Measurements from ENCODE around the gene DENND10. TPM values are rescaled to one million over a fixed set of nuclear protein-coding genes. Genes with fewer than 3 reads are reported as not detected.

DENND10 gene
- total RNA-seq, 1 donor from 2014 or later: 112 TPM

- peak overlapping the region; percentile 44 for H3K27ac Mint-ChIP-seq
- H4K20me1 ChIP-seq (ENCODE audit: low read depth): peaks cover 8% of the 10 kb centered on the region
- DNase-seq (ENCODE audit: low spot score): no peak
- H2AFZ ChIP-seq (replicated peaks): no peak overlapping the region
- no peaks in the 10 kb centered on the region for H3K27me3 ChIP-seq
- H3K27me3 Mint-ChIP-seq (ENCODE audit: insufficient read depth, low read depth): peaks cover 2% of the 10 kb centered on the region
- peak overlapping the region; percentile 91 for H3K4me3 Mint-ChIP-seq
- H3K9me3 Mint-ChIP-seq: no peaks in the 10 kb centered on the region
- peaks cover 7% of the 10 kb centered on the region for H3K36me3 ChIP-seq
- no peak overlapping the region for H3K4me2 ChIP-seq
- peak overlapping the region; percentile 73 for H3K27ac ChIP-seq
- peaks cover 19% of the 10 kb centered on the region for H3K4me1 Mint-ChIP-seq
- H3K4me3 ChIP-seq: peak overlapping the region; percentile 72
- no peak overlapping the region for H3K9ac ChIP-seq
- TF ChIP-seq CTCF (IDR thresholded peaks at IDR 0.05): no peak
- TF ChIP-seq EZH2 (IDR thresholded peaks at IDR 0.05): no peak
- no peak for TF ChIP-seq EZH2phosphoT487 (IDR thresholded peaks at IDR 0.05)
- H3K9me3 ChIP-seq (ENCODE audit: low read depth): no peaks in the 10 kb centered on the region
- H3K4me1 ChIP-seq: peaks cover 19% of the 10 kb centered on the region
- no peaks in the 10 kb centered on the region for H3K79me2 ChIP-seq (ENCODE audit: low read depth)
- H3K36me3 Mint-ChIP-seq: peaks cover 18% of the 10 kb centered on the region
- peaks cover 45% of the 10 kb centered on the region for H3F3A ChIP-seq (ENCODE audit: low read depth)
These were observed 63.1 kb downstream of the DENND10 start for GRCh38 chr10:119167041-119167440.

- H3K79me2 ChIP-seq (ENCODE audit: low read depth): peaks cover 54% of the 10 kb centered on the region
- no peak overlapping the region for H3K4me3 ChIP-seq
- no peak overlapping the region for H3K27ac ChIP-seq
- H3K4me3 Mint-ChIP-seq: no peak overlapping the region
- H2AFZ ChIP-seq (replicated peaks): no peak overlapping the region
- peaks cover 20% of the 10 kb centered on the region for H4K20me1 ChIP-seq (ENCODE audit: low read depth)
- peaks cover 16% of the 10 kb centered on the region for H3F3A ChIP-seq (ENCODE audit: low read depth)
- TF ChIP-seq EZH2 (IDR thresholded peaks at IDR 0.05) (no peak), EZH2phosphoT487 (IDR thresholded peaks at IDR 0.05) (no peak), CTCF (IDR thresholded peaks at IDR 0.05) (no peak)
- no peak for DNase-seq (ENCODE audit: low spot score)
- H3K9me3 Mint-ChIP-seq: no peaks in the 10 kb centered on the region
- H3K27ac Mint-ChIP-seq: no peak overlapping the region
- H3K4me1 Mint-ChIP-seq: peaks cover 25% of the 10 kb centered on the region
- H3K4me2 ChIP-seq: no peak overlapping the region
- H3K4me1 ChIP-seq: peaks cover 12% of the 10 kb centered on the region
- H3K27me3 ChIP-seq: no peaks in the 10 kb centered on the region
- H3K27me3 Mint-ChIP-seq (ENCODE audit: insufficient read depth, low read depth): peaks cover 2% of the 10 kb centered on the region
- no peaks in the 10 kb centered on the region for H3K9me3 ChIP-seq (ENCODE audit: low read depth)
- peaks cover 27% of the 10 kb centered on the region for H3K36me3 Mint-ChIP-seq
- peaks cover 3% of the 10 kb centered on the region for H3K36me3 ChIP-seq
- H3K9ac ChIP-seq: no peak overlapping the region
These were observed 70.2 kb downstream of the DENND10 start for GRCh38 chr10:119174109-119174508.

- TF ChIP-seq CTCF (IDR thresholded peaks at IDR 0.05) (no peak), EZH2 (IDR thresholded peaks at IDR 0.05) (no peak), EZH2phosphoT487 (IDR thresholded peaks at IDR 0.05) (no peak)
These were observed 72.3 kb downstream of the DENND10 start for GRCh38 chr10:119176166-119176565.

More at GRCh38 chr10:119176166-119176565, 72.3 kb downstream of the DENND10 start:
- Histone ChIP-seq H3K36me3 (peaks cover 3% of the 10 kb centered on the region), H3K4me1 (peaks cover 12% of the 10 kb centered on the region), H3K79me2 (ENCODE audit: low read depth) (peaks cover 54% of the 10 kb centered on the region), H4K20me1 (ENCODE audit: low read depth) (peaks cover 20% of the 10 kb centered on the region), H3F3A (ENCODE audit: low read depth) (peaks cover 5% of the 10 kb centered on the region), H3K9me3 (ENCODE audit: low read depth) (no peaks in the 10 kb centered on the region), H3K4me2 (no peak overlapping the region), H3K9ac (no peak overlapping the region), H2AFZ (replicated peaks) (no peak overlapping the region), H3K27ac (no peak overlapping the region), H3K4me3 (no peak overlapping the region), H3K27me3 (no peaks in the 10 kb centered on the region)
- peak overlapping the region; percentile 55 for H3K4me3 Mint-ChIP-seq
- no peak for DNase-seq (ENCODE audit: low spot score)
- H3K36me3 Mint-ChIP-seq: peaks cover 20% of the 10 kb centered on the region
- peaks cover 28% of the 10 kb centered on the region for H3K4me1 Mint-ChIP-seq
- H3K27me3 Mint-ChIP-seq (ENCODE audit: insufficient read depth, low read depth): peaks cover 6% of the 10 kb centered on the region
- H3K9me3 Mint-ChIP-seq: peaks cover 2% of the 10 kb centered on the region
- H3K27ac Mint-ChIP-seq: no peak overlapping the region
